Chondrocyte (in vitro differentiated cells): ENCODE measurements around the gene DLG2. TPM values are rescaled to one million over a fixed set of nuclear protein-coding genes. Genes with fewer than 3 reads are reported as not detected.

Experiments used
- DNase-seq: peaks from one replicate; pipeline ENCODE4 v3.0.0; 2021; ENCODE audit warnings: mixed read lengths, low spot score
- H3K27ac Mint-ChIP-seq: one replicate; pipeline ENCODE4 v1.8.0; 2021; ENCODE audit warnings: mild to moderate bottlenecking, moderate library complexity, mixed read lengths; ENCODE audit not compliant: unreplicated experiment
- H3K27me3 Mint-ChIP-seq: 2 replicates; pipeline ENCODE4 v1.8.0; 2021; ENCODE audit warnings: low read depth, mixed read lengths
- H3K36me3 Mint-ChIP-seq: 2 replicates; pipeline ENCODE4 v1.8.0; 2021; ENCODE audit warnings: low read depth, mixed read lengths
- H3K4me1 Mint-ChIP-seq: 2 replicates; pipeline ENCODE4 v1.8.0; 2021; ENCODE audit warnings: low read depth, mild to moderate bottlenecking, mixed read lengths
- H3K4me3 Mint-ChIP-seq: one replicate; pipeline ENCODE4 v1.8.0; 2021; ENCODE audit warnings: mild to moderate bottlenecking, moderate library complexity, mixed read lengths; ENCODE audit not compliant: unreplicated experiment
- H3K9me3 Mint-ChIP-seq: 2 replicates; pipeline ENCODE4 v1.8.0; 2021; ENCODE audit warnings: low read depth, mixed read lengths
- CTCF ChIP-seq: fragments of 200-600 bp; sonication (generic); IDR thresholded peaks from 2 replicates; pipeline ENCODE4 v1.5.0; 2021; ENCODE audit warnings: antibody characterized with exemption, mild to moderate bottlenecking, moderate library complexity
- total RNA-seq: library from RNA; stranded (reverse); gene quantifications from 3 replicates; pipeline ENCODE4 v1.2.1, GENCODE V29; 2021

The DLG2 gene
- total RNA-seq, 1 donor from 2014 or later, result 1.3 TPM

GRCh38 chr11:84215672-84216071 lies 1411.5 kb downstream of the DLG2 start:
- DNase-seq, result no peak
- TF ChIP-seq CTCF, result no peak
- Mint-ChIP-seq H3K4me1 (no peaks in the 10 kb centered on the region), H3K9me3 (peaks cover 3% of the 10 kb centered on the region), H3K4me3 (no peak overlapping the region), H3K27ac (no peak overlapping the region), H3K36me3 (no peaks in the 10 kb centered on the region), H3K27me3 (peaks cover 4% of the 10 kb centered on the region)

GRCh38 chr11:84214557-84214956 lies 1412.6 kb downstream of the DLG2 start:
- peaks cover 3% of the 10 kb centered on the region for H3K9me3 Mint-ChIP-seq
- no peak for DNase-seq
- no peak for TF ChIP-seq CTCF
- no peaks in the 10 kb centered on the region for H3K36me3 Mint-ChIP-seq
- peaks cover 2% of the 10 kb centered on the region for H3K27me3 Mint-ChIP-seq
- H3K27ac Mint-ChIP-seq, result no peak overlapping the region
- no peak overlapping the region for H3K4me3 Mint-ChIP-seq
- H3K4me1 Mint-ChIP-seq, result no peaks in the 10 kb centered on the region

- H3K27me3 Mint-ChIP-seq, result peaks cover 2% of the 10 kb centered on the region
- no peak for TF ChIP-seq CTCF
- H3K9me3 Mint-ChIP-seq, result peaks cover 3% of the 10 kb centered on the region
- H3K36me3 Mint-ChIP-seq, result no peaks in the 10 kb centered on the region
- no peak overlapping the region for H3K27ac Mint-ChIP-seq
- H3K4me3 Mint-ChIP-seq, result no peak overlapping the region
- H3K4me1 Mint-ChIP-seq, result no peaks in the 10 kb centered on the region
- no peak for DNase-seq
These were observed 1414.4 kb downstream of the DLG2 start for GRCh38 chr11:84212468-84213390.

- peaks cover 3% of the 10 kb centered on the region for H3K9me3 Mint-ChIP-seq
- no peaks in the 10 kb centered on the region for H3K4me1 Mint-ChIP-seq
- H3K27me3 Mint-ChIP-seq, result peaks cover 2% of the 10 kb centered on the region
- no peak for DNase-seq
- TF ChIP-seq CTCF, result no peak
- H3K36me3 Mint-ChIP-seq, result no peaks in the 10 kb centered on the region
- H3K4me3 Mint-ChIP-seq, result no peak overlapping the region
- H3K27ac Mint-ChIP-seq, result no peak overlapping the region
These were observed 1415.2 kb downstream of the DLG2 start for GRCh38 chr11:84211896-84212295.

GRCh38 chr11:84194696-84195095 lies 1432.4 kb downstream of the DLG2 start:
- peaks cover 3% of the 10 kb centered on the region for H3K27me3 Mint-ChIP-seq
- TF ChIP-seq CTCF, result no peak
- H3K4me3 Mint-ChIP-seq, result no peak overlapping the region
- no peak for DNase-seq
- no peak overlapping the region for H3K27ac Mint-ChIP-seq
- no peaks in the 10 kb centered on the region for H3K4me1 Mint-ChIP-seq
- peaks cover 2% of the 10 kb centered on the region for H3K36me3 Mint-ChIP-seq
- H3K9me3 Mint-ChIP-seq, result peaks cover 8% of the 10 kb centered on the region
